Myocyte (in vitro differentiated cells): ENCODE measurements around the gene CDT1. TPM values are rescaled to one million over a fixed set of nuclear protein-coding genes. Genes with fewer than 3 reads are reported as not detected.

Experiments used
- DNase-seq: peaks from one replicate; pipeline ENCODE4 v3.0.0-alpha.2; 2012; ENCODE audit warnings: low read depth
- total RNA-seq: library from RNA; depleted of rRNA; stranded (reverse); fragments of >200 nt; gene quantifications from 2 replicates; pipeline ENCODE4 v1.2.3, GENCODE V29; 2014

The CDT1 gene
- total RNA-seq, 1 donor from 2014 or later = 0.16 TPM

- DNase-seq = peak; percentile 42
These were observed 31.8 kb downstream of the CDT1 start for GRCh38 chr16:88835383-88835782.

- no peak for DNase-seq
These were observed 32.2 kb downstream of the CDT1 start for GRCh38 chr16:88835818-88836217.

- DNase-seq = no peak
These were observed 33.2 kb downstream of the CDT1 start for GRCh38 chr16:88836791-88837190.

- DNase-seq = no peak
These were observed 34.2 kb downstream of the CDT1 start for GRCh38 chr16:88837806-88838205.

- no peak for DNase-seq
These were observed 35.0 kb downstream of the CDT1 start for GRCh38 chr16:88838566-88838965.

GRCh38 chr16:88839026-88839529, 35.5 kb downstream of the CDT1 start:
- DNase-seq = no peak

GRCh38 chr16:88839745-88840599, 36.4 kb downstream of the CDT1 start:
- no peak for DNase-seq

- no peak for DNase-seq
These were observed 37.1 kb downstream of the CDT1 start for GRCh38 chr16:88840600-88841215.

- DNase-seq = no peak
These were observed 38.1 kb downstream of the CDT1 start for GRCh38 chr16:88841521-88842307.

- no peak for DNase-seq
These were observed 38.7 kb downstream of the CDT1 start for GRCh38 chr16:88842308-88842756.

GRCh38 chr16:88842806-88843205, 39.2 kb downstream of the CDT1 start:
- DNase-seq = no peak

- DNase-seq = no peak
These were observed 39.7 kb downstream of the CDT1 start for GRCh38 chr16:88843256-88843655.

GRCh38 chr16:88844419-88845036, 40.9 kb downstream of the CDT1 start:
- DNase-seq = no peak

- no peak for DNase-seq
These were observed 42.5 kb downstream of the CDT1 start for GRCh38 chr16:88846088-88846487.

GRCh38 chr16:88847654-88848053, 44.1 kb downstream of the CDT1 start:
- no peak for DNase-seq

GRCh38 chr16:88848557-88848956, 45.0 kb downstream of the CDT1 start:
- DNase-seq = no peak

GRCh38 chr16:88850531-88851199, 47.1 kb downstream of the CDT1 start:
- DNase-seq = no peak

GRCh38 chr16:88851616-88852015, 48.0 kb downstream of the CDT1 start:
- no peak for DNase-seq

- no peak for DNase-seq
These were observed 49.8 kb downstream of the CDT1 start for GRCh38 chr16:88853325-88853941.
